C4-2B (cell line): ENCODE measurements around the gene PRPF40A.
"Not testable (repeated sequence)": the region's sequence is repeated elsewhere in the genome, so short reads cannot be mapped to it uniquely, and the experiment has no call there.

Experiments
- ZFX ChIP-seq: fragments of 450-650 bp; IDR thresholded peaks from 2 replicates; pipeline ENCODE4 v1.6.1; 2017
- TF ChIP-seq, protein P1 (sequence below): fragments of 450-650 bp; conservative IDR thresholded peaks from 2 replicates; pipeline ENCODE4 v1.5.1; 2017; ENCODE audit warnings: mild to moderate bottlenecking

DNA sequence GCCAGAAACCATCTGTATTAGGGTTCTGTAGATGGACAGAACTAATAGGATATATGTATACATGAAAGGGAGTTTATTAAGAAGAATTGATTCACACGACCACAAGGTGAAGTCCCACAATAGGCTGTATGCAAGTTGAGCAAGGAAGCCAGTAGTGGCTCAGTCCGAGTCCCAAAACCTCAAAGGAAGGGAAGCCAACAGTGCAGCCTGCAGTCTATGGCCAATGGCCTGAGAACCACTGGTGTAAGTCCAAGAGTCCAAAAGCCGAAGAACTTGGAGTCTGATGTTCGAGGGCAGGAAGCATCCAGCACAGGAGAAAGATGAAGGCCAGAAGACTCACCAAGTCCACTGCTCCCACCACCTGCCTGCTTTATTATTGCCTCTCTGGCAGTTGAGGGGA lies 45.9 kb upstream of the PRPF40A start:
- TF ChIP-seq, protein P1, sequence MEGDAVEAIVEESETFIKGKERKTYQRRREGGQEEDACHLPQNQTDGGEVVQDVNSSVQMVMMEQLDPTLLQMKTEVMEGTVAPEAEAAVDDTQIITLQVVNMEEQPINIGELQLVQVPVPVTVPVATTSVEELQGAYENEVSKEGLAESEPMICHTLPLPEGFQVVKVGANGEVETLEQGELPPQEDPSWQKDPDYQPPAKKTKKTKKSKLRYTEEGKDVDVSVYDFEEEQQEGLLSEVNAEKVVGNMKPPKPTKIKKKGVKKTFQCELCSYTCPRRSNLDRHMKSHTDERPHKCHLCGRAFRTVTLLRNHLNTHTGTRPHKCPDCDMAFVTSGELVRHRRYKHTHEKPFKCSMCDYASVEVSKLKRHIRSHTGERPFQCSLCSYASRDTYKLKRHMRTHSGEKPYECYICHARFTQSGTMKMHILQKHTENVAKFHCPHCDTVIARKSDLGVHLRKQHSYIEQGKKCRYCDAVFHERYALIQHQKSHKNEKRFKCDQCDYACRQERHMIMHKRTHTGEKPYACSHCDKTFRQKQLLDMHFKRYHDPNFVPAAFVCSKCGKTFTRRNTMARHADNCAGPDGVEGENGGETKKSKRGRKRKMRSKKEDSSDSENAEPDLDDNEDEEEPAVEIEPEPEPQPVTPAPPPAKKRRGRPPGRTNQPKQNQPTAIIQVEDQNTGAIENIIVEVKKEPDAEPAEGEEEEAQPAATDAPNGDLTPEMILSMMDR = not testable (repeated sequence)
- not testable (repeated sequence) for TF ChIP-seq ZFX
